ENCODE results near the gene TKT. TPM values are rescaled to one million over a fixed set of nuclear protein-coding genes. Genes with fewer than 3 reads are reported as not detected.
A peak's percentile ranks its signal among the peaks of the same experiment; 100 is the strongest.

The TKT gene
- total and polyA plus RNA-seq, 2 donors from 2014 or later, result 182 to 224 TPM

DNA sequence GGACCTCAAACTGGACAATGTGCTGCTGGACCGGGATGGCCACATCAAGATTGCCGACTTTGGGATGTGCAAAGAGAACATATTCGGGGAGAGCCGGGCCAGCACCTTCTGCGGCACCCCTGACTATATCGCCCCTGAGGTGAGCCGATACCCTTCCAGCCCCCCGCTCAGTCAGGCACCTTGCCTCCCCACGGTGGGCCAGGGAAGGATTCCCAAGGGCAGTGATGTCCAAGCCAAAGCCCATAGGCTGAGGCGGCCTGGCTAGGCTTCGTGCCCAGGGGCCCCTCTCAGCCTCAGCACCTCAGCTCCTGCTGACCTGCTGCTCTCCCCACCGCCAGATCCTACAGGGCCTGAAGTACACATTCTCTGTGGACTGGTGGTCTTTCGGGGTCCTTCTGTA is 67.1 kb downstream of the TKT start:
- DNase-seq (peak in 2 of 5 donors; percentile 19 to 63), FAIRE-seq (no peak)
- Histone ChIP-seq H3K36me3 (ENCODE audit: control insufficient read depth in 2 of 3, insufficient read depth in 3 of 3, low read length in 3 of 3) (peaks cover 3 to 29% (median 28%) of the 10 kb centered on the region in 3 donors), H3K27me3 (ENCODE audit: control insufficient read depth, insufficient read depth, low read length) (no peaks in the 10 kb centered on the region), H3K9me3 (ENCODE audit: control insufficient read depth in 2 of 3, insufficient read depth in 1 of 3, low read length in 3 of 3) (no peaks in the 10 kb centered on the region), H3K4me1 (ENCODE audit: control insufficient read depth in 2 of 3, insufficient read depth in 2 of 3, low read depth in 1 of 3, low read length in 3 of 3) (peaks cover 0 to 5% (median 0%) of the 10 kb centered on the region in 3 donors), H3K9ac (ENCODE audit: low read length in 3 of 3) (no peak overlapping the region), H3K27ac (ENCODE audit: low read depth in 2 of 2, low read length in 2 of 2) (no peak overlapping the region), H3K4me3 (ENCODE audit: low read length in 3 of 3) (no peak overlapping the region)
- TF ChIP-seq, protein P1, sequence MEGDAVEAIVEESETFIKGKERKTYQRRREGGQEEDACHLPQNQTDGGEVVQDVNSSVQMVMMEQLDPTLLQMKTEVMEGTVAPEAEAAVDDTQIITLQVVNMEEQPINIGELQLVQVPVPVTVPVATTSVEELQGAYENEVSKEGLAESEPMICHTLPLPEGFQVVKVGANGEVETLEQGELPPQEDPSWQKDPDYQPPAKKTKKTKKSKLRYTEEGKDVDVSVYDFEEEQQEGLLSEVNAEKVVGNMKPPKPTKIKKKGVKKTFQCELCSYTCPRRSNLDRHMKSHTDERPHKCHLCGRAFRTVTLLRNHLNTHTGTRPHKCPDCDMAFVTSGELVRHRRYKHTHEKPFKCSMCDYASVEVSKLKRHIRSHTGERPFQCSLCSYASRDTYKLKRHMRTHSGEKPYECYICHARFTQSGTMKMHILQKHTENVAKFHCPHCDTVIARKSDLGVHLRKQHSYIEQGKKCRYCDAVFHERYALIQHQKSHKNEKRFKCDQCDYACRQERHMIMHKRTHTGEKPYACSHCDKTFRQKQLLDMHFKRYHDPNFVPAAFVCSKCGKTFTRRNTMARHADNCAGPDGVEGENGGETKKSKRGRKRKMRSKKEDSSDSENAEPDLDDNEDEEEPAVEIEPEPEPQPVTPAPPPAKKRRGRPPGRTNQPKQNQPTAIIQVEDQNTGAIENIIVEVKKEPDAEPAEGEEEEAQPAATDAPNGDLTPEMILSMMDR (IDR thresholded peaks at IDR 0.05; ENCODE audit: borderline replicate concordance, extremely low read depth, insufficient read depth), result no peak
- intact Hi-C loops (cut with DNase I), result no loop called here

DNA sequence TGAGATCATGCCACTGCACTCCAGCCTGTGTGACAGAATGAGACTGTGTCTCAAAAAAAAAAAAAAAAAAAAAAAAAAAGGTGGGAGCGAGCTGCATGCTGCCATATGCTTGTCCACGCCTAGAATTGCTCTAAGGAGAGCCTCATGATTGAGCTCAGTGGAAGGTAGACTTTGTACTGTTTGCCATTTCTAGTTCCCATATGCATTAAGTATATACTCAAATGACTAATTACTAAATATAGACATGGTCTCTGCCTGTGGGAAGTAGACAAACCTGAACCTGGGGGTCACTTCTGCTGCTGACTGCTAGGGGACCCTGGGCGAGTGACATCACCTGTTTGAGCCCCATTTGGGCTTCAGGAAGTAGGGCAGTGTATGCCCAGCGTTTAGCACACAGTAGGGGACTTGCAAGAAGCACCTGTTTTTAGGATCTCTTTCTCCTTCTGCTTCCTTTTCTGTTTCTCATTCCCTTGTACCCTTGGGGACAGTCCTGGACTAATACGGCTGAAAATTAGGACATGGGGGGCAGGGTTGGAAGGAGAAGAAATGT is 67.6 kb downstream of the TKT start:
- H3K9ac ChIP-seq (ENCODE audit: low read length in 3 of 3), result no peak overlapping the region
- no peaks in the 10 kb centered on the region for H3K27me3 ChIP-seq (ENCODE audit: control insufficient read depth, insufficient read depth, low read length)
- peaks cover 0 to 3% (median 0%) of the 10 kb centered on the region in 3 donors for H3K4me1 ChIP-seq (ENCODE audit: control insufficient read depth in 2 of 3, insufficient read depth in 2 of 3, low read depth in 1 of 3, low read length in 3 of 3)
- intact Hi-C loops (cut with DNase I), result no loop called here
- TF ChIP-seq, protein P1 (IDR thresholded peaks at IDR 0.05; ENCODE audit: borderline replicate concordance, extremely low read depth, insufficient read depth), result no peak
- no peaks in the 10 kb centered on the region for H3K9me3 ChIP-seq (ENCODE audit: control insufficient read depth in 2 of 3, insufficient read depth in 1 of 3, low read length in 3 of 3)
- peak in 2 of 5 donors; percentile 4 to 19 for DNase-seq
- H3K36me3 ChIP-seq (ENCODE audit: control insufficient read depth in 2 of 3, insufficient read depth in 3 of 3, low read length in 3 of 3), result peaks cover 3 to 33% (median 29%) of the 10 kb centered on the region in 3 donors
- H3K4me3 ChIP-seq (ENCODE audit: low read length in 3 of 3), result no peak overlapping the region
- no peak for FAIRE-seq
- H3K27ac ChIP-seq (ENCODE audit: low read depth in 2 of 2, low read length in 2 of 2), result no peak overlapping the region

DNA sequence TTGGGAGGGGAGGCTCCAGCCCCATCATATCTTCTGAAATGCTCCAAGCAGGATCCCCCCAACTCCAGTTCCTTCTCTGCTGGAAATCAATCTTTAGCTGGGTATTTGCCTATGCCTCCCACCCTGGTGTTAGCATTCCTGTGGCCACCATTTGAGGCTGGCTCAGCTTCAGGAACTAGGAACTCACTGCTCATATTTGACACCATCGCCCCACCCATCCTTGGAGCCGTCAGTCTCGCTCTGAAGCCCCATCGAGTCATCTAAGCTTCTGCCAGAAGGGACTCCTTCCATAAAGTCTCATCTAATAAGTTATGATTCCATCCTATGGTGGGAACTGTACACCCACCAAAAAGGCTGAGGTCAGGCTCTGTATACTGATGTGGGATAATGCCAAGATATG is 68.4 kb downstream of the TKT start:
- DNase-seq (peak in 1 of 5 donors; percentile 30), FAIRE-seq (no peak)
- TF ChIP-seq, protein P1 (IDR thresholded peaks at IDR 0.05; ENCODE audit: borderline replicate concordance, extremely low read depth, insufficient read depth), result no peak

DNA sequence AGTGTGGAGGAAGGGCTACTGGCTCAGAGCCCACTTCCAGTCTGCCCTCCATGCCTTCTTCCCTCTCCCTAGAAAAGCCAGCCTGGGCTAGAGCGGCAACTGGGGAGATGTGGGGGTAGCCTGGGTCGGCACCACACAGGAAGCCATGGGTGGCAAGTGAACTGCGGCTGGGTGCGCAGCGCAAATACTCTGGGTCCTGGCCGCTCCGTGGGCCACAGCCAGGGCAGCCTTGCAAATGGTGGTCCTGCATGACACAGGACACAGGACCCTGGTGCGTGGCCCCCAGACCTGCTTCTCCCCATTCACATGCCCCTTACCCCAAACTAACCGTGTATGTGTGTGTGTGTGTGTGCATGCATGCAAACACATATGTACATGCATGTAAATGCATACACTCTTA is 69.1 kb downstream of the TKT start:
- no peaks in the 10 kb centered on the region for H3K4me1 ChIP-seq (ENCODE audit: control insufficient read depth in 2 of 3, insufficient read depth in 2 of 3, low read depth in 1 of 3, low read length in 3 of 3)
- peaks cover 3 to 44% (median 28%) of the 10 kb centered on the region in 3 donors for H3K36me3 ChIP-seq (ENCODE audit: control insufficient read depth in 2 of 3, insufficient read depth in 3 of 3, low read length in 3 of 3)
- H3K4me3 ChIP-seq (ENCODE audit: low read length in 3 of 3), result no peak overlapping the region
- H3K9me3 ChIP-seq (ENCODE audit: control insufficient read depth in 2 of 3, insufficient read depth in 1 of 3, low read length in 3 of 3), result no peaks in the 10 kb centered on the region
- H3K9ac ChIP-seq (ENCODE audit: low read length in 3 of 3), result no peak overlapping the region
- H3K27ac ChIP-seq (ENCODE audit: low read depth in 2 of 2, low read length in 2 of 2), result no peak overlapping the region
- peak in 1 of 5 donors; percentile 59 for DNase-seq
- intact Hi-C loops (cut with DNase I), result no loop called here
- TF ChIP-seq, protein P1 (IDR thresholded peaks at IDR 0.05; ENCODE audit: borderline replicate concordance, extremely low read depth, insufficient read depth), result no peak
- no peak for FAIRE-seq
- H3K27me3 ChIP-seq (ENCODE audit: control insufficient read depth, insufficient read depth, low read length), result no peaks in the 10 kb centered on the region

More for the DNA sequence above, 68.4 kb downstream of the TKT start:
- no peak overlapping the region for H3K9ac ChIP-seq (ENCODE audit: low read length in 3 of 3)
- peaks cover 3 to 37% (median 33%) of the 10 kb centered on the region in 3 donors for H3K36me3 ChIP-seq (ENCODE audit: control insufficient read depth in 2 of 3, insufficient read depth in 3 of 3, low read length in 3 of 3)
- intact Hi-C loops (cut with DNase I), result no loop called here
- no peak overlapping the region for H3K4me3 ChIP-seq (ENCODE audit: low read length in 3 of 3)
- H3K27me3 ChIP-seq (ENCODE audit: control insufficient read depth, insufficient read depth, low read length), result no peaks in the 10 kb centered on the region
- no peaks in the 10 kb centered on the region for H3K9me3 ChIP-seq (ENCODE audit: control insufficient read depth in 2 of 3, insufficient read depth in 1 of 3, low read length in 3 of 3)
- H3K27ac ChIP-seq (ENCODE audit: low read depth in 2 of 2, low read length in 2 of 2), result no peak overlapping the region
- H3K4me1 ChIP-seq (ENCODE audit: control insufficient read depth in 2 of 3, insufficient read depth in 2 of 3, low read depth in 1 of 3, low read length in 3 of 3), result no peaks in the 10 kb centered on the region

All from kidney (tissue), 14 donors.